ENCODE data around the gene LYRM9.

DNA sequence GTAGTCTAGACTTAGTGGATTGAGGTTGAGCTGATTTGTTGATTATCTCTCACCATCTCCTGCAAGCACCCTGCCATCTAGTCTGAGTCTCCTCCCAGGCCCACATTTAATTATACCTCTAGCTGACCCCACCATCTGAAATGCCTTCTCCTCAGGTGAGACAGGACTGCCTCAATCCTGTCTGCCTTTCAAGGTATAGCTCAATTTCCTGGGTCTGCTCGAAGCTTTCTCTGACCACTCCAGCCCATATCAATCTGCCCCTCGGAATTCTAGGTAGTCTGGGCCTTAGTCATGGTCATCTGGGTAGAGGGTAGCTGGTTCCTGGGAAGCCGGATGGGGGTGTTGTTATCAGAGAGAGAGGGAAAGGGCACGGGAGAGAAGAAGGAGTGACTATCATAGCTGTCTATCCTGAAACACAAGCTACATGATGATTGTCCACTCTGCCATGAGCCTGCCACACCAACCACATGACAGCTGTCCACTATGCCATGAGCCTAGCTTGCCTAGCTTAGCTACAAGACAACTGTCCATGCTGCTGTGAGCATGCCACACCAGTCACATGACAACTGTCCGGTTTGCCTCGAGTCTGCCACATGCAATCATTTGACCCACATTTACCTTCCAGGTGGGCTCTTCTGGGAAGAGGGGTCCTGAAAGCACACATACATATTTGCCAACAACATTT, 34.4 kb downstream of the LYRM9 start:
- TF ChIP-seq, protein P1, sequence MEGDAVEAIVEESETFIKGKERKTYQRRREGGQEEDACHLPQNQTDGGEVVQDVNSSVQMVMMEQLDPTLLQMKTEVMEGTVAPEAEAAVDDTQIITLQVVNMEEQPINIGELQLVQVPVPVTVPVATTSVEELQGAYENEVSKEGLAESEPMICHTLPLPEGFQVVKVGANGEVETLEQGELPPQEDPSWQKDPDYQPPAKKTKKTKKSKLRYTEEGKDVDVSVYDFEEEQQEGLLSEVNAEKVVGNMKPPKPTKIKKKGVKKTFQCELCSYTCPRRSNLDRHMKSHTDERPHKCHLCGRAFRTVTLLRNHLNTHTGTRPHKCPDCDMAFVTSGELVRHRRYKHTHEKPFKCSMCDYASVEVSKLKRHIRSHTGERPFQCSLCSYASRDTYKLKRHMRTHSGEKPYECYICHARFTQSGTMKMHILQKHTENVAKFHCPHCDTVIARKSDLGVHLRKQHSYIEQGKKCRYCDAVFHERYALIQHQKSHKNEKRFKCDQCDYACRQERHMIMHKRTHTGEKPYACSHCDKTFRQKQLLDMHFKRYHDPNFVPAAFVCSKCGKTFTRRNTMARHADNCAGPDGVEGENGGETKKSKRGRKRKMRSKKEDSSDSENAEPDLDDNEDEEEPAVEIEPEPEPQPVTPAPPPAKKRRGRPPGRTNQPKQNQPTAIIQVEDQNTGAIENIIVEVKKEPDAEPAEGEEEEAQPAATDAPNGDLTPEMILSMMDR (IDR thresholded peaks at IDR 0.05), result no peak
- no peak for TF ChIP-seq POLR2A (IDR thresholded peaks at IDR 0.05; ENCODE audit: low read depth)
- no peak for TF ChIP-seq EP300 (IDR thresholded peaks at IDR 0.05)
- no peak for TF ChIP-seq POLR2AphosphoS5 (IDR thresholded peaks at IDR 0.05)
